GM12865 (cell line): Measurements from ENCODE around the gene PARP3.
A peak's percentile ranks its signal among the peaks of the same experiment; 100 is the strongest.

Experiments used
- DNase-seq: peaks from one replicate; pipeline ENCODE4 v3.0.0; 2010; ENCODE audit warnings: low read depth
- H3K4me3 ChIP-seq: 2 replicates; pipeline ENCODE4 v1.5.1; 2011; ENCODE audit warnings: mild to moderate bottlenecking, low read depth, low read length, control low read depth
- CTCF ChIP-seq: IDR thresholded peaks from 2 replicates; pipeline ENCODE4 v1.5.1; 2011; ENCODE audit warnings: low read length, control low read depth, low read depth, inconsistent platforms; ENCODE audit not compliant: insufficient read depth; ENCODE audit errors: missing control alignments

PARP3 gene

GRCh38 chr3:51962854-51963530 is 20.8 kb downstream of the PARP3 start:
- no peak for TF ChIP-seq CTCF
- DNase-seq, result no peak
- H3K4me3 ChIP-seq, result no peak overlapping the region

- no peak overlapping the region for H3K4me3 ChIP-seq
- DNase-seq, result no peak
- no peak for TF ChIP-seq CTCF
Observed at GRCh38 chr3:51963951-51964451, 21.8 kb downstream of the PARP3 start.

GRCh38 chr3:51964521-51964920 is 22.4 kb downstream of the PARP3 start:
- H3K4me3 ChIP-seq, result no peak overlapping the region
- no peak for TF ChIP-seq CTCF
- no peak for DNase-seq

- no peak for TF ChIP-seq CTCF
- no peak overlapping the region for H3K4me3 ChIP-seq
- DNase-seq, result no peak
Observed at GRCh38 chr3:51966016-51966415, 23.9 kb downstream of the PARP3 start.

- peak overlapping the region; percentile 62 for H3K4me3 ChIP-seq
- no peak for TF ChIP-seq CTCF
- no peak for DNase-seq
Observed at GRCh38 chr3:51966486-51966885, 24.3 kb downstream of the PARP3 start.

- no peak for TF ChIP-seq CTCF
- H3K4me3 ChIP-seq, result peak overlapping the region; percentile 62
- DNase-seq, result no peak
Observed at GRCh38 chr3:51966922-51967383, 24.8 kb downstream of the PARP3 start.
